Nephron progenitor cell (in vitro differentiated cells): ENCODE data around the gene IQCF6.
A peak's percentile ranks its signal among the peaks of the same experiment; 100 is the strongest.

Experiments
- DNase-seq: peaks from one replicate; pipeline ENCODE4 v3.0.0; 2021
- H3K27ac Mint-ChIP-seq: 2 replicates; pipeline ENCODE4 v1.8.0; 2021; ENCODE audit warnings: mild to moderate bottlenecking, moderate library complexity, mixed read lengths
- H3K27me3 Mint-ChIP-seq: 2 replicates; pipeline ENCODE4 v1.8.0; 2021; ENCODE audit warnings: mild to moderate bottlenecking, low read depth, mixed read lengths; ENCODE audit not compliant: poor library complexity
- H3K36me3 Mint-ChIP-seq: 2 replicates; pipeline ENCODE4 v1.8.0; 2021; ENCODE audit warnings: low read depth, mixed read lengths
- H3K4me1 Mint-ChIP-seq: 2 replicates; pipeline ENCODE4 v1.8.0; 2021; ENCODE audit warnings: mixed read lengths
- H3K4me3 Mint-ChIP-seq: 2 replicates; pipeline ENCODE4 v1.8.0; 2021; ENCODE audit warnings: mild to moderate bottlenecking, moderate library complexity, mixed read lengths
- H3K9me3 Mint-ChIP-seq: 2 replicates; pipeline ENCODE4 v1.8.0; 2021; ENCODE audit warnings: mild to moderate bottlenecking, moderate library complexity, mixed read lengths
- TF ChIP-seq, protein P1 (sequence below): fragments of 200-600 bp; sonication (generic); IDR thresholded peaks from 2 replicates; pipeline ENCODE4 v1.5.0; 2021; ENCODE audit warnings: antibody characterized with exemption

Gene IQCF6

DNA sequence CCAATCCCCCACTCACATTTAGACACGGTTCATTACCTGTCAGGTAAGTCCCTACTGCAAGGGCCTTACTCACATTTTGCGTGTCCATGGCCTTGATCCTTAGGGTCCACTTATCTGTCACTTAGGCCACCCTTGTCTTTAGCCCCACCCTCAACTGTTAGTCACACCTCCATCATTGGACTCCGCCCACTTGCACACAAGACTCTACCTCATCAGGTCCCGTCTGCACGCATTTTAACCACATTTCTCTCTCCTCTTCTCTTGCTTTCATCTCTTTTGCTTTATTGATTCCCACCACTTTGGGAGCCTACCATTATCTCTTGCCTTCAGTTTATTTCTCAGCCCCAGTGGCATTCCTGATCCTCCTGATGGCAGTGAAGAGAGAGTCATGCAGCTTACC, at the start of gene IQCF6:
Gene IQCF6, minus strand, starts transcription at position 101 of the 400 bp plus-strand sequence. Its CDS starts 13 bp downstream, at position 88.
- Mint-ChIP-seq H3K36me3 (no peaks in the 10 kb centered on the region), H3K9me3 (no peaks in the 10 kb centered on the region), H3K27ac (no peak within 1 kb of the TSS), H3K27me3 (peaks cover 11% of the 10 kb centered on the region), H3K4me1 (no peaks in the 10 kb centered on the region), H3K4me3 (no peak within 1 kb of the TSS)
- DNase-seq: no peak
- TF ChIP-seq, protein P1, sequence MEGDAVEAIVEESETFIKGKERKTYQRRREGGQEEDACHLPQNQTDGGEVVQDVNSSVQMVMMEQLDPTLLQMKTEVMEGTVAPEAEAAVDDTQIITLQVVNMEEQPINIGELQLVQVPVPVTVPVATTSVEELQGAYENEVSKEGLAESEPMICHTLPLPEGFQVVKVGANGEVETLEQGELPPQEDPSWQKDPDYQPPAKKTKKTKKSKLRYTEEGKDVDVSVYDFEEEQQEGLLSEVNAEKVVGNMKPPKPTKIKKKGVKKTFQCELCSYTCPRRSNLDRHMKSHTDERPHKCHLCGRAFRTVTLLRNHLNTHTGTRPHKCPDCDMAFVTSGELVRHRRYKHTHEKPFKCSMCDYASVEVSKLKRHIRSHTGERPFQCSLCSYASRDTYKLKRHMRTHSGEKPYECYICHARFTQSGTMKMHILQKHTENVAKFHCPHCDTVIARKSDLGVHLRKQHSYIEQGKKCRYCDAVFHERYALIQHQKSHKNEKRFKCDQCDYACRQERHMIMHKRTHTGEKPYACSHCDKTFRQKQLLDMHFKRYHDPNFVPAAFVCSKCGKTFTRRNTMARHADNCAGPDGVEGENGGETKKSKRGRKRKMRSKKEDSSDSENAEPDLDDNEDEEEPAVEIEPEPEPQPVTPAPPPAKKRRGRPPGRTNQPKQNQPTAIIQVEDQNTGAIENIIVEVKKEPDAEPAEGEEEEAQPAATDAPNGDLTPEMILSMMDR: no peak

DNA sequence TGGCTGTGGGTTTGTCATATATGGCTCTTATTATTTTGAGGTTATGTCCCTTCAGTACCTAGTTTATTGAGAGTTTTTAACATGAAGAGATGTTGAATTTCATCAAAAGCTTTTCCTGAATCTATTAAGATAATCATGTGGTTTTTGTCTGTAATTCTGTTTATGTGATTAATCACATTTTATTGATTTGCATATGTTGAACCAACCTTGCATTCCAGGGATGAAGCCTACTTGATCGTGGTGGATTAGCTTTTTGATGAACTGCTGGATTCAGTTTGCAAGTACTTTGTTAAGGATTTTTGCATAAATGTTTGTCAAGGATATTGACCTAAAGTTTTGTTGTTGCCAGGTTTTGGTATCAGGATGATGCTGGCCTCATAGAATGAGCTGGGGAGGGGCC, 49.3 kb upstream of the IQCF6 start:
- Mint-ChIP-seq H3K27me3 (peaks cover 26% of the 10 kb centered on the region), H3K4me3 (no peak overlapping the region), H3K9me3 (peaks cover 27% of the 10 kb centered on the region)

GRCh38 chr3:51819709-51820406, 40.8 kb upstream of the IQCF6 start:
- Mint-ChIP-seq H3K36me3 (no peaks in the 10 kb centered on the region), H3K9me3 (peaks cover 12% of the 10 kb centered on the region), H3K27ac (no peak overlapping the region), H3K27me3 (peaks cover 33% of the 10 kb centered on the region), H3K4me1 (no peaks in the 10 kb centered on the region), H3K4me3 (no peak overlapping the region)
- TF ChIP-seq, protein P1: peak; percentile 46
- peak; percentile 57 for DNase-seq

More for the DNA sequence above, 49.3 kb upstream of the IQCF6 start:
- H3K27ac Mint-ChIP-seq: no peak overlapping the region
- no peaks in the 10 kb centered on the region for H3K4me1 Mint-ChIP-seq
- TF ChIP-seq, protein P1: no peak
- no peak for DNase-seq
- no peaks in the 10 kb centered on the region for H3K36me3 Mint-ChIP-seq

- no peak overlapping the region for H3K27ac Mint-ChIP-seq
Observed at GRCh38 chr3:51819151-51819550, 40.1 kb upstream of the IQCF6 start.

GRCh38 chr3:51817375-51817774, 38.3 kb upstream of the IQCF6 start:
- H3K4me1 Mint-ChIP-seq: no peaks in the 10 kb centered on the region

More at GRCh38 chr3:51819151-51819550, 40.1 kb upstream of the IQCF6 start:
- H3K4me1 Mint-ChIP-seq: no peaks in the 10 kb centered on the region
- peaks cover 12% of the 10 kb centered on the region for H3K9me3 Mint-ChIP-seq
- H3K4me3 Mint-ChIP-seq: no peak overlapping the region
- DNase-seq: no peak
- H3K27me3 Mint-ChIP-seq: peaks cover 30% of the 10 kb centered on the region
- H3K36me3 Mint-ChIP-seq: no peaks in the 10 kb centered on the region
- TF ChIP-seq, protein P1: no peak

More at GRCh38 chr3:51817375-51817774, 38.3 kb upstream of the IQCF6 start:
- H3K4me3 Mint-ChIP-seq: no peak overlapping the region
- no peak overlapping the region for H3K27ac Mint-ChIP-seq
- H3K27me3 Mint-ChIP-seq: peaks cover 24% of the 10 kb centered on the region
- TF ChIP-seq, protein P1: no peak
- H3K9me3 Mint-ChIP-seq: peaks cover 5% of the 10 kb centered on the region
- no peak for DNase-seq
- no peaks in the 10 kb centered on the region for H3K36me3 Mint-ChIP-seq
